ENCODE results near the gene MCRIP2.

MCRIP2 gene

GRCh38 chr16:693364-693763 is 51.7 kb downstream of the MCRIP2 start:
- no peak for TF ChIP-seq PAX5 (IDR thresholded peaks at IDR 0.05; ENCODE audit: insufficient read depth, low read length, severe bottlenecking)
- TF ChIP-seq POLR2AphosphoS5 (IDR thresholded peaks at IDR 0.05; ENCODE audit: low read depth, low read length), result no peak
- no peak for TF ChIP-seq TAF1 (IDR thresholded peaks at IDR 0.05; ENCODE audit: low read depth, low read length)
- TF ChIP-seq POU2F2 (IDR thresholded peaks at IDR 0.05; ENCODE audit: low read depth, low read length), result no peak
- TF ChIP-seq POLR2A (IDR thresholded peaks at IDR 0.05; ENCODE audit: low read depth, low read length), result no peak
- no peak for TF ChIP-seq SPI1 (IDR thresholded peaks at IDR 0.05; ENCODE audit: low read depth, low read length)
- FAIRE-seq (no peak), DNase-seq (ENCODE audit: insufficient read length, low spot score) (no peak)

GRCh38 chr16:693766-694165 is 52.1 kb downstream of the MCRIP2 start:
- DNase-seq (ENCODE audit: insufficient read length, low spot score), result no peak
- FAIRE-seq, result no peak
- TF ChIP-seq POU2F2 (IDR thresholded peaks at IDR 0.05; ENCODE audit: low read depth, low read length) (no peak), PAX5 (IDR thresholded peaks at IDR 0.05; ENCODE audit: insufficient read depth, low read length, severe bottlenecking) (no peak), TAF1 (IDR thresholded peaks at IDR 0.05; ENCODE audit: low read depth, low read length) (no peak), SPI1 (IDR thresholded peaks at IDR 0.05; ENCODE audit: low read depth, low read length) (no peak), POLR2A (IDR thresholded peaks at IDR 0.05; ENCODE audit: low read depth, low read length) (no peak), POLR2AphosphoS5 (IDR thresholded peaks at IDR 0.05; ENCODE audit: low read depth, low read length) (no peak)

- TF ChIP-seq POLR2AphosphoS5 (IDR thresholded peaks at IDR 0.05; ENCODE audit: low read depth, low read length) (no peak), TAF1 (IDR thresholded peaks at IDR 0.05; ENCODE audit: low read depth, low read length) (no peak), POLR2A (IDR thresholded peaks at IDR 0.05; ENCODE audit: low read depth, low read length) (no peak), POU2F2 (IDR thresholded peaks at IDR 0.05; ENCODE audit: low read depth, low read length) (no peak), SPI1 (IDR thresholded peaks at IDR 0.05; ENCODE audit: low read depth, low read length) (no peak), PAX5 (IDR thresholded peaks at IDR 0.05; ENCODE audit: insufficient read depth, low read length, severe bottlenecking) (no peak)
- DNase-seq (ENCODE audit: insufficient read length, low spot score) (no peak), FAIRE-seq (no peak)
These were observed 52.7 kb downstream of the MCRIP2 start for GRCh38 chr16:694187-694862.

GRCh38 chr16:694863-695354 is 53.3 kb downstream of the MCRIP2 start:
- TF ChIP-seq POU2F2 (IDR thresholded peaks at IDR 0.05; ENCODE audit: low read depth, low read length) (no peak), PAX5 (IDR thresholded peaks at IDR 0.05; ENCODE audit: insufficient read depth, low read length, severe bottlenecking) (no peak), POLR2AphosphoS5 (IDR thresholded peaks at IDR 0.05; ENCODE audit: low read depth, low read length) (no peak), SPI1 (IDR thresholded peaks at IDR 0.05; ENCODE audit: low read depth, low read length) (no peak)
- DNase-seq (ENCODE audit: insufficient read length, low spot score) (no peak), FAIRE-seq (no peak)

GRCh38 chr16:695355-696089 is 53.9 kb downstream of the MCRIP2 start:
- peak; percentile 78 for DNase-seq (ENCODE audit: insufficient read length, low spot score)
- TF ChIP-seq TAF1 (IDR thresholded peaks at IDR 0.05; ENCODE audit: low read depth, low read length) (no peak), PAX5 (IDR thresholded peaks at IDR 0.05; ENCODE audit: insufficient read depth, low read length, severe bottlenecking) (no peak), POLR2AphosphoS5 (IDR thresholded peaks at IDR 0.05; ENCODE audit: low read depth, low read length) (no peak), POLR2A (IDR thresholded peaks at IDR 0.05; ENCODE audit: low read depth, low read length) (no peak)
- peak; percentile 87 for FAIRE-seq
